K562 (cell line): ENCODE measurements around the gene C11orf58. TPM values are rescaled to one million over a fixed set of nuclear protein-coding genes. Genes with fewer than 3 reads are reported as not detected.
A peak's percentile ranks its signal among the peaks of the same experiment; 100 is the strongest.

Experiments
- ARID3A ChIP-seq: IDR thresholded peaks from 2 replicates; pipeline ENCODE4 v1.6.1; 2012; ENCODE audit warnings: low read depth, low read length, improper control_type of control experiment, borderline replicate concordance
- CBFA2T2 ChIP-seq: fragments of 450-650 bp; conservative IDR thresholded peaks from 2 replicates; pipeline ENCODE4 v1.6.1; 2017; ENCODE audit warnings: mild to moderate bottlenecking
- CBX8 ChIP-seq: fragments of 200-600 bp; sonication (generic); IDR thresholded peaks from 2 replicates; pipeline ENCODE4 v1.6.1; 2012; ENCODE audit warnings: borderline replicate concordance, mixed run types, low read depth, mild to moderate bottlenecking, moderate library complexity, mixed read lengths, low read length, control low read depth, inconsistent platforms; ENCODE audit not compliant: poor library complexity, severe bottlenecking; ENCODE audit errors: extremely low read depth
- DMBX1 ChIP-seq: fragments of 250-450 bp; sonication (Bioruptor Pico); IDR thresholded peaks from 2 replicates; pipeline ENCODE4 v1.8.0; 2022; ENCODE audit warnings: inconsistent platforms, mild to moderate bottlenecking, moderate library complexity, borderline replicate concordance
- ERF ChIP-seq: fragments of 450-650 bp; formaldehyde crosslinking; IDR thresholded peaks from 2 replicates; pipeline ENCODE4 v1.4.0; 2020; ENCODE audit warnings: mild to moderate bottlenecking, mixed read lengths
- ETS2 ChIP-seq: IDR thresholded peaks from 2 replicates; pipeline ENCODE4 v1.6.1; 2016; ENCODE audit warnings: borderline replicate concordance, missing genetic modification characterization, mild to moderate bottlenecking, moderate library complexity, missing compliant biosample characterization; ENCODE audit not compliant: poor library complexity, severe bottlenecking
- GABPA ChIP-seq: fragments of 200-800 bp; sonication (Bioruptor generic); conservative IDR thresholded peaks from 2 replicates; pipeline ENCODE4 v1.6.1; 2016; ENCODE audit warnings: low read depth, missing genetic modification characterization, missing compliant biosample characterization
- HMG20B ChIP-seq: fragments of 250-450 bp; sonication (Bioruptor Pico); IDR thresholded peaks from 2 replicates; pipeline ENCODE4 v1.5.0; 2021; ENCODE audit warnings: mild to moderate bottlenecking
- MAZ ChIP-seq, 2 experiments: fragments of 450-650 bp in 1 of 2; sonication (generic) in 1 of 2; formaldehyde crosslinking; IDR thresholded peaks in 1 of 2; conservative IDR thresholded peaks in 1 of 2; 2 replicates each; pipeline versions ENCODE4 v1.4.0 to v1.5.0; 2020; ENCODE audit warnings: mild to moderate bottlenecking in 1 of 2, missing genetic modification reagents in 1 of 2
- MTA1 ChIP-seq: fragments of 450-650 bp; IDR thresholded peaks from 2 replicates; pipeline ENCODE4 v1.6.1; 2017; ENCODE audit warnings: borderline replicate concordance
- MYBL2 ChIP-seq, 2 experiments: fragments of 450-650 bp in 1 of 2; sonication (generic) in 1 of 2; formaldehyde crosslinking in 1 of 2; IDR thresholded peaks; 2 replicates each; pipeline versions ENCODE4 v1.6.1 to v1.8.1; 2017 to 2022; ENCODE audit warnings: borderline replicate concordance in 1 of 2, inconsistent platforms in 1 of 2, low read depth in 1 of 2, mild to moderate bottlenecking in 1 of 2, missing genetic modification reagents in 1 of 2, moderate library complexity in 1 of 2
- NEUROD1 ChIP-seq: fragments of 150-350 bp; IDR thresholded peaks from 2 replicates; pipeline ENCODE4 v1.6.1; 2014; ENCODE audit warnings: borderline replicate concordance, low read length, low read depth; ENCODE audit not compliant: partially characterized antibody
- NFYB ChIP-seq: IDR thresholded peaks from 2 replicates; pipeline ENCODE4 v1.6.1; 2011; ENCODE audit warnings: mild to moderate bottlenecking, moderate library complexity; ENCODE audit not compliant: insufficient read length; ENCODE audit errors: extremely low read depth
- RBM14 ChIP-seq: fragments of 200-400 bp; formaldehyde crosslinking; IDR thresholded peaks from 2 replicates; pipeline ENCODE4 v1.6.1; 2018; ENCODE audit warnings: low read depth, mild to moderate bottlenecking, low read length, moderate library complexity, borderline replicate concordance; ENCODE audit not compliant: insufficient read depth
- RBM34 ChIP-seq: fragments of 200-400 bp; formaldehyde crosslinking; IDR thresholded peaks from 2 replicates; pipeline ENCODE4 v1.6.1; 2018; ENCODE audit warnings: low read length, borderline replicate concordance; ENCODE audit not compliant: insufficient read depth
- TAF9B ChIP-seq: fragments of 450-650 bp; IDR thresholded peaks from 2 replicates; pipeline ENCODE4 v1.6.1; 2018; ENCODE audit warnings: mild to moderate bottlenecking; ENCODE audit not compliant: partially characterized antibody
- TRIM28 ChIP-seq: fragments of 450-650 bp; IDR thresholded peaks from 2 replicates; pipeline ENCODE4 v1.6.1; 2017
- TSHZ1 ChIP-seq: fragments of 250-450 bp; sonication (Bioruptor Pico); IDR thresholded peaks from 2 replicates; pipeline ENCODE4 v1.4.0; 2020; ENCODE audit warnings: mild to moderate bottlenecking, moderate library complexity
- ZBTB8A ChIP-seq: fragments of 450-650 bp; IDR thresholded peaks from 2 replicates; pipeline ENCODE4 v1.6.1; 2018; ENCODE audit warnings: mild to moderate bottlenecking, moderate library complexity; ENCODE audit not compliant: partially characterized antibody
- ZNF232 ChIP-seq: sonication (generic); formaldehyde crosslinking; IDR thresholded peaks from 2 replicates; pipeline ENCODE4 v1.8.0; 2022; ENCODE audit warnings: mild to moderate bottlenecking, missing genetic modification reagents
- ZNF444 ChIP-seq: fragments of 250-450 bp; sonication (Bioruptor Pico); IDR thresholded peaks from 2 replicates; pipeline ENCODE4 v1.4.0; 2020; ENCODE audit warnings: mild to moderate bottlenecking, moderate library complexity
- ZNF699 ChIP-seq: fragments of 250-450 bp; sonication (Bioruptor Pico); IDR thresholded peaks from 2 replicates; pipeline ENCODE4 v1.8.0; 2021; ENCODE audit warnings: mild to moderate bottlenecking, moderate library complexity; ENCODE audit not compliant: insufficient replicate concordance
- polyA plus RNA-seq, 8 experiments: library from polyadenylated mRNA; depleted of rRNA in 4 of 8; stranded (reverse) in 5 of 8; unstranded in 3 of 8; fragments of >200 nt; fragmentation: Nextera tagmentation in 2 of 8; fragmentation: Illumina TruSeq in 1 of 8; extraction: Ambion mirVana in 2 of 8; extraction: Trizol in 1 of 8; gene quantifications; 2 replicates each; pipeline versions ENCODE4 v1.2.1 to v1.2.3, GENCODE V29; 2011 to 2014; ENCODE audit warnings: inconsistent platforms in 1 of 8, missing spikeins in 1 of 8
- total RNA-seq, 7 experiments: library from RNA; depleted of rRNA in 6 of 7; stranded (reverse); fragments of >200 nt in 6 of 7; fragmentation: Illumina TruSeq in 2 of 7; extraction: Trizol in 2 of 7; gene quantifications; 2 replicates each; pipeline versions ENCODE4 v1.2.1 to v1.2.3, GENCODE V29; 2011 to 2021; ENCODE audit warnings: low replicate concordance in 1 of 7

The C11orf58 gene
- total and polyA plus RNA-seq, 9 of the 15 experiments (the other 6 are each of a cell fraction or from before 2014, with no cell fraction given), result 104 to 421 (median 247) TPM

- no peak for TF ChIP-seq CBX8
- TF ChIP-seq GABPA (tag), result peak; percentile 52; the same call in 1 of the 2 replicates
- no peak for TF ChIP-seq ARID3A
- TF ChIP-seq RBM34, result no peak
- TF ChIP-seq TSHZ1 (CRISPR knock-in tag), result no peak
- no peak for TF ChIP-seq TRIM28
- no peak for TF ChIP-seq NEUROD1
- TF ChIP-seq HMG20B, result no peak
- TF ChIP-seq ERF, result no peak; the same call in 1 of the 2 replicates
- no peak for TF ChIP-seq ZNF444 (CRISPR knock-in tag)
- peak; percentile 80 for TF ChIP-seq TAF9B
- no peak for TF ChIP-seq ETS2
- no peak for TF ChIP-seq NFYB
- TF ChIP-seq RBM14, result no peak
- 0 out of 2 replicates have a peak, but pooled peaks have one; percentile 22 for TF ChIP-seq DMBX1 (CRISPR knock-in tag)
- no peak for TF ChIP-seq MYBL2 (IDR thresholded peaks at IDR 0.05; ENCODE audit: low read depth)
- no peak for TF ChIP-seq MYBL2 (CRISPR knock-in tag; IDR thresholded peaks at IDR 0.05; ENCODE audit: borderline replicate concordance)
- peak; percentile 70 to 73; a peak in 3 of 4 replicates for TF ChIP-seq MAZ (CRISPR knock-in tag; conservative IDR thresholded peaks at IDR 0.05 in 1 of 2, IDR thresholded peaks at IDR 0.05 in 1 of 2)
- no peak for TF ChIP-seq ZNF699
- peak; percentile 94 for TF ChIP-seq ZNF232 (CRISPR knock-in tag)
- no peak for TF ChIP-seq ZBTB8A
- TF ChIP-seq CBFA2T2, result no peak
- no peak for TF ChIP-seq MTA1
These were observed at the start of gene C11orf58 (continued) for GRCh38 chr11:16738193-16738946.
